ENCODE results near the gene PLA2R1.

DNA sequence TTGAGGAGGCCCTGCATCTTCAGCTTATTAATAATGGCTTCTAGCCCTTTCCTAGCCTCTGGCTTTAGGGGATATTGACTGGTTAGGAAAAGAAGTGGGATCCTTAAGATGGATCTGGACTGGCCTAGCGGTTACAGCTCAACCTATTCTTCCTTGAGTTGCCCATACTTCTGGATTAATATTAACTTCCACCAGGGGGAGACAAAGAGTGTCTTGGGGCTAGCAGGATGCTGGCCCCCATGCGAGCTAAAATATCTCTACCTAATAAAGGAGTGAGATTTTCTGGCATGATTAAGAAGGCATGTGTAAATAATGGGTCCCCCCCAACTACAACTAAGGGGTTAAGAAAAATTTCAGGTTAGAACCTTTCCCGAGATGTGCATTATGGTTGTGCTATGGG lies 23.2 kb upstream of the PLA2R1 start:
- TF ChIP-seq, protein P1, sequence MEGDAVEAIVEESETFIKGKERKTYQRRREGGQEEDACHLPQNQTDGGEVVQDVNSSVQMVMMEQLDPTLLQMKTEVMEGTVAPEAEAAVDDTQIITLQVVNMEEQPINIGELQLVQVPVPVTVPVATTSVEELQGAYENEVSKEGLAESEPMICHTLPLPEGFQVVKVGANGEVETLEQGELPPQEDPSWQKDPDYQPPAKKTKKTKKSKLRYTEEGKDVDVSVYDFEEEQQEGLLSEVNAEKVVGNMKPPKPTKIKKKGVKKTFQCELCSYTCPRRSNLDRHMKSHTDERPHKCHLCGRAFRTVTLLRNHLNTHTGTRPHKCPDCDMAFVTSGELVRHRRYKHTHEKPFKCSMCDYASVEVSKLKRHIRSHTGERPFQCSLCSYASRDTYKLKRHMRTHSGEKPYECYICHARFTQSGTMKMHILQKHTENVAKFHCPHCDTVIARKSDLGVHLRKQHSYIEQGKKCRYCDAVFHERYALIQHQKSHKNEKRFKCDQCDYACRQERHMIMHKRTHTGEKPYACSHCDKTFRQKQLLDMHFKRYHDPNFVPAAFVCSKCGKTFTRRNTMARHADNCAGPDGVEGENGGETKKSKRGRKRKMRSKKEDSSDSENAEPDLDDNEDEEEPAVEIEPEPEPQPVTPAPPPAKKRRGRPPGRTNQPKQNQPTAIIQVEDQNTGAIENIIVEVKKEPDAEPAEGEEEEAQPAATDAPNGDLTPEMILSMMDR (IDR thresholded peaks at IDR 0.05; ENCODE audit: poor library complexity): no peak
- no peak for TF ChIP-seq EZH2phosphoT487 (IDR thresholded peaks at IDR 0.05; ENCODE audit: low read depth, severe bottlenecking, unreplicated experiment)

Measured in hepatocyte (in vitro differentiated cells).